Mucosa of gallbladder (tissue), 1 donor: Measurements from ENCODE around the gene TAGLN. TPM values are rescaled to one million over a fixed set of nuclear protein-coding genes. Genes with fewer than 3 reads are reported as not detected.

ENCODE experiments used
- DNase-seq: peaks from one replicate; pipeline ENCODE4 v3.0.0-alpha.2; 2020; ENCODE audit warnings: low spot score
- total RNA-seq: library from RNA; stranded (reverse); gene quantifications from one replicate; pipeline ENCODE4 v1.2.1, GENCODE V29; 2021
- donor health status: DM: no; HTN: no; CAD: no.

Gene TAGLN
- 2,517 TPM for total RNA-seq

GRCh38 chr11:117199053-117199915, at the start of gene TAGLN:
Gene TAGLN, plus strand, starts transcription at chr11:117199370. Its CDS starts 3,644 bp downstream, at chr11:117203014.
- DNase-seq = peak; percentile 82

- no peak for DNase-seq
These were observed 47.1 kb upstream of the TAGLN start for GRCh38 chr11:117152066-117152465.

GRCh38 chr11:117154468-117154867, 44.7 kb upstream of the TAGLN start:
- DNase-seq = no peak

- no peak for DNase-seq
These were observed 41.7 kb upstream of the TAGLN start for GRCh38 chr11:117157507-117157906.

GRCh38 chr11:117159892-117160291, 39.3 kb upstream of the TAGLN start:
- DNase-seq = no peak

- DNase-seq = no peak
These were observed 38.3 kb upstream of the TAGLN start for GRCh38 chr11:117160826-117161225.

- no peak for DNase-seq
These were observed 32.7 kb upstream of the TAGLN start for GRCh38 chr11:117166491-117166890.

GRCh38 chr11:117169736-117170135, 29.4 kb upstream of the TAGLN start:
- no peak for DNase-seq

- no peak for DNase-seq
These were observed 29.0 kb upstream of the TAGLN start for GRCh38 chr11:117170210-117170609.

GRCh38 chr11:117171007-117171403, 28.2 kb upstream of the TAGLN start:
- DNase-seq = no peak

GRCh38 chr11:117171404-117172061, 27.6 kb upstream of the TAGLN start:
- no peak for DNase-seq

GRCh38 chr11:117172724-117173421, 26.3 kb upstream of the TAGLN start:
- DNase-seq = no peak

- no peak for DNase-seq
These were observed 24.1 kb upstream of the TAGLN start for GRCh38 chr11:117175104-117175503.

GRCh38 chr11:117175781-117176180, 23.4 kb upstream of the TAGLN start:
- DNase-seq = no peak

- no peak for DNase-seq
These were observed 23.0 kb upstream of the TAGLN start for GRCh38 chr11:117176186-117176585.

GRCh38 chr11:117177534-117178209, 21.5 kb upstream of the TAGLN start:
- DNase-seq = no peak

- peak; percentile 95 for DNase-seq
These were observed 20.7 kb upstream of the TAGLN start, which contains the start of gene SIDT2 for GRCh38 chr11:117178210-117179034. Gene SIDT2, plus strand, starts transcription at chr11:117178743. Its CDS starts 521 bp downstream, at chr11:117179264.

- DNase-seq = no peak
These were observed 19.8 kb upstream of the TAGLN start for GRCh38 chr11:117179048-117179999.

- DNase-seq = no peak
These were observed 19.1 kb upstream of the TAGLN start for GRCh38 chr11:117180020-117180419.
